Measurements from ENCODE around the gene CPAMD8.

GRCh38 chr19:16970821-16971220, 55.8 kb downstream of the CPAMD8 start:
- TF ChIP-seq CTCF (IDR thresholded peaks at IDR 0.05 in 4 of 5, conservative IDR thresholded peaks at IDR 0.05 in 1 of 5) (no peak), POLR2A (IDR thresholded peaks at IDR 0.05) (no peak)
